GM19395 (cell line): Measurements from ENCODE around the gene IPCEF1.

ENCODE experiments used
- ATAC-seq: cut with Tn5 transposase; IDR thresholded peaks from one replicate; pipeline ENCODE4 v1.9.1; 2021; ENCODE audit warnings: mild to moderate bottlenecking, moderate library complexity; ENCODE audit not compliant: unreplicated experiment

IPCEF1 gene

GRCh38 chr6:154297721-154298120, 58.9 kb downstream of the IPCEF1 start:
- ATAC-seq: no peak

- ATAC-seq: no peak
Measured at GRCh38 chr6:154297210-154297609, 59.4 kb downstream of the IPCEF1 start.

GRCh38 chr6:154295733-154296132, 60.9 kb downstream of the IPCEF1 start:
- ATAC-seq: no peak

GRCh38 chr6:154292855-154293519, 63.6 kb downstream of the IPCEF1 start:
- no peak for ATAC-seq

- no peak for ATAC-seq
Measured at GRCh38 chr6:154292066-154292465, 64.5 kb downstream of the IPCEF1 start.

- ATAC-seq: no peak
Measured at GRCh38 chr6:154289818-154290508, 66.6 kb downstream of the IPCEF1 start.

- ATAC-seq: no peak
Measured at GRCh38 chr6:154285826-154286225, 70.8 kb downstream of the IPCEF1 start.

- ATAC-seq: no peak
Measured at GRCh38 chr6:154284313-154284853, 72.2 kb downstream of the IPCEF1 start.

GRCh38 chr6:154280521-154280920, 76.1 kb downstream of the IPCEF1 start:
- no peak for ATAC-seq

- peak; percentile 36 for ATAC-seq
Measured at GRCh38 chr6:154277629-154278017, 79.0 kb downstream of the IPCEF1 start.

- ATAC-seq: peak; percentile 82
Measured at GRCh38 chr6:154276810-154277628, 79.6 kb downstream of the IPCEF1 start.

- no peak for ATAC-seq
Measured at GRCh38 chr6:154274168-154274567, 82.4 kb downstream of the IPCEF1 start.

- no peak for ATAC-seq
Measured at GRCh38 chr6:154268486-154268885, 88.1 kb downstream of the IPCEF1 start.

- ATAC-seq: peak; percentile 59
Measured at GRCh38 chr6:154267508-154268106, 89.0 kb downstream of the IPCEF1 start.

GRCh38 chr6:154266560-154267099, 90.0 kb downstream of the IPCEF1 start:
- ATAC-seq: peak; percentile 40

GRCh38 chr6:154261688-154262397, 94.8 kb downstream of the IPCEF1 start:
- no peak for ATAC-seq

- ATAC-seq: peak; percentile 86
Measured at GRCh38 chr6:154258064-154258757, 98.4 kb downstream of the IPCEF1 start.

GRCh38 chr6:154257067-154257466, 99.5 kb downstream of the IPCEF1 start:
- no peak for ATAC-seq

- ATAC-seq: no peak
Measured at GRCh38 chr6:154252678-154253077, 103.9 kb downstream of the IPCEF1 start.

GRCh38 chr6:154251116-154251515, 105.5 kb downstream of the IPCEF1 start:
- no peak for ATAC-seq
